LNCaP clone FGC (cell line): ENCODE results near the gene CCL17.

ENCODE experiments used
- DNase-seq: peaks from one replicate; pipeline ENCODE4 v3.0.0-alpha.2; 2011; ENCODE audit warnings: low read depth
- H3K4me3 ChIP-seq: 2 replicates; pipeline ENCODE4 v1.5.1; 2011; ENCODE audit warnings: mild to moderate bottlenecking, low read depth, low read length, control low read depth
- CTCF ChIP-seq: IDR thresholded peaks from 2 replicates; pipeline ENCODE4 v1.5.1; 2012; ENCODE audit warnings: mild to moderate bottlenecking; ENCODE audit not compliant: control insufficient read depth, insufficient read depth; ENCODE audit errors: extremely low read depth

CCL17 gene

GRCh38 chr16:57403965-57404817 is at the start of gene CCL17:
TSS of gene CCL17 (plus strand) at chr16:57404767. CDS start at chr16:57413933, 9,166 bp downstream.
- DNase-seq = no peak
- no peak within 1 kb of the TSS for H3K4me3 ChIP-seq
- TF ChIP-seq CTCF = no peak

- TF ChIP-seq CTCF = no peak
- no peak for DNase-seq
- H3K4me3 ChIP-seq = no peak overlapping the region
Observed at GRCh38 chr16:57355898-57356414, 48.6 kb upstream of the CCL17 start.

- no peak for TF ChIP-seq CTCF
- H3K4me3 ChIP-seq = no peak overlapping the region
- no peak for DNase-seq
Observed at GRCh38 chr16:57356547-57356946, 48.0 kb upstream of the CCL17 start.

- no peak overlapping the region for H3K4me3 ChIP-seq
- no peak for DNase-seq
- no peak for TF ChIP-seq CTCF
Observed at GRCh38 chr16:57357330-57358085, 47.1 kb upstream of the CCL17 start.

- no peak for DNase-seq
- H3K4me3 ChIP-seq = no peak overlapping the region
- TF ChIP-seq CTCF = no peak
Observed at GRCh38 chr16:57358086-57358420, 46.5 kb upstream of the CCL17 start.

GRCh38 chr16:57358527-57359095 is 46.0 kb upstream of the CCL17 start, which contains the start of gene CCL22:
TSS of gene CCL22 (plus strand) at chr16:57358783. CDS start at chr16:57358817, 34 bp downstream.
- H3K4me3 ChIP-seq = no peak within 1 kb of the TSS
- no peak for TF ChIP-seq CTCF
- no peak for DNase-seq
